CD4-positive, alpha-beta T cell treated with Interferon alpha-2 for 1 hour (primary cell): Measurements from ENCODE around the gene C15orf39.

Experiments
- DNase-seq, 2 donors: peaks; one replicate each; pipeline ENCODE4 v3.0.0-alpha.2; 2020 to 2022

Gene C15orf39

GRCh38 chr15:75174102-75174501 is 27.6 kb upstream of the C15orf39 start:
- DNase-seq, result no peak

GRCh38 chr15:75174729-75175128 is 27.0 kb upstream of the C15orf39 start:
- DNase-seq, result no peak

GRCh38 chr15:75176396-75176761 is 25.3 kb upstream of the C15orf39 start:
- no peak for DNase-seq

GRCh38 chr15:75177360-75178071 is 24.2 kb upstream of the C15orf39 start:
- no peak for DNase-seq

- no peak for DNase-seq
Measured at GRCh38 chr15:75178171-75178937, 23.3 kb upstream of the C15orf39 start.

- no peak for DNase-seq
Measured at GRCh38 chr15:75178938-75179745, 22.5 kb upstream of the C15orf39 start.

- DNase-seq, result no peak
Measured at GRCh38 chr15:75179746-75180140, 21.9 kb upstream of the C15orf39 start.

- no peak for DNase-seq
Measured at GRCh38 chr15:75181780-75182179, 19.9 kb upstream of the C15orf39 start.

- DNase-seq, result no peak
Measured at GRCh38 chr15:75182187-75183131, 19.2 kb upstream of the C15orf39 start.

- no peak for DNase-seq
Measured at GRCh38 chr15:75185271-75186029, 16.2 kb upstream of the C15orf39 start.

- DNase-seq, result no peak
Measured at GRCh38 chr15:75186044-75186443, 15.6 kb upstream of the C15orf39 start.

GRCh38 chr15:75188499-75188898 is 13.2 kb upstream of the C15orf39 start:
- DNase-seq, result no peak

GRCh38 chr15:75191235-75191634 is 10.4 kb upstream of the C15orf39 start:
- DNase-seq, result no peak

GRCh38 chr15:75192307-75192706 is 9.4 kb upstream of the C15orf39 start:
- DNase-seq, result no peak

- no peak for DNase-seq
Measured at GRCh38 chr15:75193272-75193671, 8.4 kb upstream of the C15orf39 start.

- no peak for DNase-seq
Measured at GRCh38 chr15:75193976-75194375, 7.7 kb upstream of the C15orf39 start.

GRCh38 chr15:75194397-75194796 is 7.3 kb upstream of the C15orf39 start:
- DNase-seq, result no peak

- no peak for DNase-seq
Measured at GRCh38 chr15:75195122-75195765, 6.4 kb upstream of the C15orf39 start.

- no peak for DNase-seq
Measured at GRCh38 chr15:75195766-75196241, 5.9 kb upstream of the C15orf39 start.

GRCh38 chr15:75197062-75197630 is 4.5 kb upstream of the C15orf39 start:
- DNase-seq, result no peak
